GM15510 (cell line): Measurements from ENCODE around the gene RAI14.

ENCODE experiments used
- POLR2A ChIP-seq: IDR thresholded peaks from 3 replicates; pipeline ENCODE4 v1.6.1; 2011; ENCODE audit warnings: borderline replicate concordance; ENCODE audit not compliant: insufficient read length; ENCODE audit errors: extremely low read depth

Gene RAI14

GRCh38 chr5:34657274-34657921 lies 1.3 kb downstream of the RAI14 start:
- TF ChIP-seq POLR2A: no peak

GRCh38 chr5:34657988-34658387 lies 1.9 kb downstream of the RAI14 start:
- TF ChIP-seq POLR2A: no peak

- TF ChIP-seq POLR2A: no peak
Observed at GRCh38 chr5:34659168-34659567, 3.0 kb downstream of the RAI14 start.

DNA sequence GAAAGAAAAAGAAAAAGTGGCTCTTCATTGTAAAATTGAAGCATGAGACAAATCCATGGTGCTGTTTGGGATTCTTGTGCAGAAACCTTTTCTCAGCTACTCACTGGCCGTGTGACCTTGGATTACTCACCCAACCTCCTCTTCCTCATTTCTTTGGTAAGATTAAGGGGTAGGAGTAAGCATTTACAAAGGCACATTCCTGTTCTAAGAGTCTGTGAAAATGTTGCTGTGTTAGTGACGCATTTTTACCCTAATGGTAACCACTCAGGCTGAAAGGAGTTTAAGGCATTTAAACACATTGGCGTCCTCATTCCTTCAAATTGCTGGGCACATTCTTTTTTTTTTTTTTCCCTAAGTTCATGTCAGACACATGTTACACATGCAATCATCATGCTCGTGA lies 4.3 kb downstream of the RAI14 start:
- no peak for TF ChIP-seq POLR2A

- TF ChIP-seq POLR2A: no peak
Observed at GRCh38 chr5:34663771-34664496, 7.8 kb downstream of the RAI14 start.

DNA sequence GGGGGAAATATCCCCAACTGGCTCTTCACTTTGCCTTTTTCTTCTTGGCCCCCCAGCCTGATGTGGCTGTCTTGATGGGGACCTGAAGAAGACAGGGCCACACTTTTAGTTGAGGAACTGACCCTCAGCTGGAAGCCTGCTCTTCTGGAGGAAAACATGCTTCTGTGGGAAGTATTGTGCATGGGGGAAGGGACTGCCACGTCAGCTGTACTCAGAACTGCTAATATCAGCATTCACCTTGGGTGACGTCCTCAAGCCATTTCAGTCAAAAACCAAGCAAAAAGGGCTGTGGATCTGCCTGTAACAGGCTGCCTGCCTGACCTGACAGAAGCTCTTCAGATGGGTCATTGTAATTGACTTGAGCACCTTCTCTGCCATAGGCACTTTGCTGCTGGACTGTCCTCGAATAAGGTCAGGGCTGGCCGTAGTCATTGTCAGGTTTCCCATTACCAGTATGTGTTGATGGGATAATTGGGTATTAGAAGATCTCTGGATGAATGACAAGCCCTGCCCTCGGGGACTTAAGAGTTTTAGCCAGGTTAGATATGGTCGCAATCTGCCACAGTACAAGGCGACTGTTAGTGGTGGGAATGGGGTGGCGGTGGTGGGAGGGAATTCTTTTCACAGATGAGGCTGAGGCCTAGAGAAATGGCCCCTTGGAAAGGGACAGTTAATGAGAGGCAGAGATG lies 10.4 kb downstream of the RAI14 start:
- no peak for TF ChIP-seq POLR2A

GRCh38 chr5:34667705-34668104 lies 11.6 kb downstream of the RAI14 start:
- TF ChIP-seq POLR2A: no peak

DNA sequence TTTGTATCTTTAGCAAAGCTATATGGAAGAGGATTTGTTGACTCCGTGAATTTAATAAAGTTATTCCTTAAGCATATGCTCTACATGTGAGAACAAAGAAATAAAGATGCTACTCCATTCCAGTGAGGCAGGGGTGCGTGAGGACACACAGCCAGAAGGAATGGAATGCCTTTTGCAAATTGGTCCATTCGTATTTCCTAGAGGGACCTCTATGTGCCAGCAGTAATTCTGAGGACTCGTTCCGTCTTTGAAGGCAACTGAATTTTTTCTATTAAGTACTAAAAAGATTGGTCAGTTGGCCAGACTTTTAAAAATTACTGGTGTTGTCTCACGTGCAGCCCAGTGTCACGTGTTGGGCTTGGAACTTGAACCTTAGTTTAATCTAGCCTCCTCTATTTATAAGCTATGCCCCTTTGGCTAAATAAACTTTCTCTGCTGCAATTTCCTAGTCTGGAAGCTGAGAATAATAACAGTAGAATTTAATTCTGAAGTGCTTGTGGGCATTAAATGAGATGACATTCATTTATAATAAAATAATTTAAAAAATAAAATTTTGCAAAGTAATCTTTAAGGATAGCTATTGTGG lies 13.9 kb downstream of the RAI14 start:
- TF ChIP-seq POLR2A: no peak

- no peak for TF ChIP-seq POLR2A
Observed at GRCh38 chr5:34672196-34672595, 16.1 kb downstream of the RAI14 start.

- no peak for TF ChIP-seq POLR2A
Observed at GRCh38 chr5:34673463-34674125, 17.5 kb downstream of the RAI14 start.

GRCh38 chr5:34674187-34674586 lies 18.1 kb downstream of the RAI14 start:
- TF ChIP-seq POLR2A: no peak

- no peak for TF ChIP-seq POLR2A
Observed at GRCh38 chr5:34675857-34676256, 19.7 kb downstream of the RAI14 start.

DNA sequence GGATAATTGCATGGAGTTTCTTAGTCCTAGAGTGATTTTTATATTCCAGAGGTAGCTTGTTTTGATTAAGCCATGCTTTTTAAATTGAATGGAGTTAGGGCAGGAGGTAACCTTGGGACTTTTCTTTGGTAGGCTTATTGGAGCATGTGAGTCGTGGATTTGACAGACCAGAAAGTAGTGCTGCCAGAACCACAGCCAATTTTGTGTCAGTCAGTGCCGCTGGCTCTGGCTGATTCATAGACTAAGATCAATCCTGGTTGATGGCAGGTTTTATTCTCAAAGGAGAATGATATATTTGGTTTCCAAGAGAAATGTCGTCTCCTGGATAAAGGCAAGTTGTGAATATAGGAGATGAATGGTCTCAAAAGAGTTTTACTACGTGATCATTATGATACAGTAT lies 20.3 kb downstream of the RAI14 start:
- no peak for TF ChIP-seq POLR2A

DNA sequence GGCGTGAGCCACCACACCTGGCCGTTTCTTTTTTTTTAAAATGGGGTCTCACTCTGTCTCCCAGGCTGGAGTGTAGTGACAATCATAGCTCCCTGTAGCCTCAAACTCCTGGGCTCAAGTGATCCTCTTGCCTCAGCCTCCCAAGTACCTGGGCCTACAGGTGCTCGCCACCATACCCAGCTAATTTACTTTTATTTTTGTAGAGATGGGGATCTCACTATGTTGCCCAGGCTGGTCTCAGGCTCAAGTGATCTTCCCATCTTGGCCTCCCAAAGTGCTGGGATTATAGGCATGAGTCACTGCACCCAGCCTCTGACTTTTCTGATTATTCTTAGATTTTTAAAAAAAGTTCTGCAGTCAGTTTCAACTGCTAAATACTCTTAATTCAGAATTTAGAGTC lies 21.3 kb downstream of the RAI14 start:
- no peak for TF ChIP-seq POLR2A

GRCh38 chr5:34680896-34681295 lies 24.8 kb downstream of the RAI14 start:
- no peak for TF ChIP-seq POLR2A
